HepG2 (cell line): ENCODE measurements around the gene SEZ6L.

Experiments
- SP1 ChIP-seq, 2 experiments: fragments of 450-650 bp in 1 of 2; sonication (generic) in 1 of 2; formaldehyde crosslinking in 1 of 2; IDR thresholded peaks; 2 replicates each; pipeline versions ENCODE4 v1.4.0 to v1.6.1; 2016 to 2020; ENCODE audit warnings: missing genetic modification reagents in 1 of 2
- ZNF101 ChIP-seq: sonication (generic); formaldehyde crosslinking; IDR thresholded peaks from 2 replicates; pipeline ENCODE4 v1.4.0; 2020; ENCODE audit warnings: mild to moderate bottlenecking, low read depth, missing genetic modification reagents, borderline replicate concordance
- ZNF34 ChIP-seq: sonication (generic); formaldehyde crosslinking; IDR thresholded peaks from 2 replicates; pipeline ENCODE4 v1.4.0; 2020; ENCODE audit warnings: mild to moderate bottlenecking, missing genetic modification reagents, borderline replicate concordance
- ZNF598 ChIP-seq: sonication (generic); formaldehyde crosslinking; IDR thresholded peaks from 2 replicates; pipeline ENCODE4 v1.5.1; 2020; ENCODE audit warnings: mild to moderate bottlenecking, missing genetic modification reagents, borderline replicate concordance

GRCh38 chr22:26327306-26327705, 158.0 kb downstream of the SEZ6L start:
- TF ChIP-seq ZNF101 (CRISPR knock-in tag) (no peak), SP1 (IDR thresholded peaks at IDR 0.05) (no peak), SP1 (CRISPR knock-in tag; IDR thresholded peaks at IDR 0.05) (no peak), ZNF34 (no peak), ZNF598 (CRISPR knock-in tag) (no peak)
